Psoas muscle (tissue), 8 donors: ENCODE data around the gene TMTC4. TPM values are rescaled to one million over a fixed set of nuclear protein-coding genes. Genes with fewer than 3 reads are reported as not detected.

Source experiments
- ATAC-seq, 4 donors: fragments of 200-7000 bp; cut with Tn5 transposase; one replicate each; pipeline ENCODE4 v1.9.1; 2020; ENCODE audit warnings: moderate library complexity in 3 of 4, mild to moderate bottlenecking in 2 of 4
- DNase-seq, 2 donors: peaks; one replicate each; pipeline ENCODE4 v3.0.0-alpha.2; 2020
- H3K27ac ChIP-seq: fragments of 200-600 bp; one replicate; pipeline ENCODE4 v1.8.0; 2022
- H3K27me3 ChIP-seq, 3 donors: fragments of 200-600 bp in 1 of 3; one replicate each; pipeline versions ENCODE4 v1.6.1 to v1.8.0; 2013 to 2022; ENCODE audit warnings: low read length in 2 of 3, mild to moderate bottlenecking in 2 of 3, moderate library complexity in 1 of 3; ENCODE audit not compliant: insufficient read depth in 3 of 3
- H3K36me3 ChIP-seq, 2 donors: fragments of 200-600 bp in 1 of 2; one replicate each; pipeline versions ENCODE4 v1.6.1 to v1.8.0; 2013 to 2022; ENCODE audit warnings: low read depth in 1 of 2, mild to moderate bottlenecking in 1 of 2, moderate library complexity in 1 of 2; ENCODE audit not compliant: insufficient read depth in 1 of 2
- H3K4me1 ChIP-seq: fragments of 200-600 bp; one replicate; pipeline ENCODE4 v1.8.0; 2022
- H3K4me3 ChIP-seq: fragments of 200-600 bp; one replicate; pipeline ENCODE4 v1.8.0; 2022; ENCODE audit warnings: mild to moderate bottlenecking
- H3K9me3 ChIP-seq: fragments of 200-600 bp; one replicate; pipeline ENCODE4 v1.8.0; 2022
- WGBS, 3 donors: extraction: QIAGEN DNeasy Blood & Tissue Kit; methylation state at CpG; one replicate each; pipeline versions ENCODE4 v1.1.6 to v1.1.7; 2013; 5-methylcytosine and 5-hydroxymethylcytosine counted together
- intact Hi-C, 2 donors: fragments of 100-400 bp; cut with DNase I; formaldehyde crosslinking; loops; one replicate each; pipeline versions ENCODE4 v1.11.0 to v1.14.2; 2022
- polyA plus RNA-seq, 3 donors: library from polyadenylated mRNA; stranded (reverse); fragments of 200-250 nt; gene quantifications; one replicate each; pipeline ENCODE4 v1.2.3, GENCODE V29; 2013
- total RNA-seq, 4 donors: library from RNA; stranded (reverse); fragmentation: NEBNext Ultra II Directional in 2 of 4; extraction: Animal tissue kit (Norgen Biotek cat#: 25700) in 2 of 4; gene quantifications; one replicate each; pipeline versions ENCODE4 v1.2.1 to v1.2.4, GENCODE V29; 2021 to 2023
- TF ChIP-seq, protein P1 (sequence below): fragments of 200-600 bp; IDR thresholded peaks from one replicate; pipeline ENCODE4 v1.8.0; 2022; ENCODE audit warnings: antibody characterized with exemption
- donor health status: healthy with polysubstance abuse.
- donor health status: DM: no; HTN: no; CAD: no; lungs with moderate emphysema.
- donor health status: Bipolar disorder and iron deficiency.
- donor health status: healthy.
- donor health status: DM: yes; HTN: yes; CAD: no.
- donor health status: DM: no; HTN: no; CAD: no.
- donor health status: DM: no; HTN: no; CAD: no.
- donor health status: DM: yes; HTN: yes; CAD: no.

TMTC4 gene
- total and polyA plus RNA-seq, 7 donors = 3.6 to 10.1 (median 6.9) TPM

DNA sequence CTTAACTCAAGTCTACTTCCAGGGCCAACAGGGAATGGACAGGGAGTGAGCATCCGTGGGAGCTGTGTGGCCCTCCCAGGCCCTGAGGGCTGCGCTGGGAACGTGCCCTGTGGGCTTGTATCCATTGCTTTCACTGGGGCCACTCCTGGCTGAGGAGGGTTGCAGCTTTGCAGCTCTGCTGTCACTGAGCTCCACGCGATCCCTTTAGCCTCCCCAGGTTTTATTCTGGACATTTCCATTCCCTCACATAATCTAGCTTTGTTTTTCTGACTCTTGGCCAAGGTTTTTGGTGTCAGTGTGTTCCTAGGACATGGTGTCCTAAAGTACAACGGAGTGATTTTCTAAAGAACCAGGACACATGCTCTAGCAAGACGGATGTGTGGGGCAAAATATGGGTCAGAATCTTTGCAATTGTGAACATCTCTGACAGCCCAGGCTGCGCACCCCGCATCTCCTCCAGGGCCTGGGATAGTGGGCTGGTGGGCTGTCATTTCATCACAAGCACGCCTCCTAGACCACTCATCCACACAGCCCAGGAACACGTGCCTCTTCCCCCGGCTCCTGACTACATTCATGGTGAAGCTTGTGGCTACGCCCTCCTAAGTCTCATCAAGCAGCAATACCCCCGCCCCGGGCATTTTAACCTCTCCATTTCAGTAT is 114.0 kb downstream of the TMTC4 start:
- intact Hi-C loops = no loop called here
- Histone ChIP-seq H3K36me3 (no peaks in the 10 kb centered on the region), H3K27ac (no peak overlapping the region), H3K4me3 (no peak overlapping the region), H3K27me3 (no peaks in the 10 kb centered on the region), H3K9me3 (no peaks in the 10 kb centered on the region), H3K4me1 (no peaks in the 10 kb centered on the region)
- ATAC-seq (peak in 2 of 4 donors; percentile 45 to 85), DNase-seq (peak in 1 of 2 donors; percentile 65)
- 60 to 76% (median 63%) methylated on average over 15 of the region's 15 CpGs for WGBS, 3 donors
- TF ChIP-seq, protein P1, sequence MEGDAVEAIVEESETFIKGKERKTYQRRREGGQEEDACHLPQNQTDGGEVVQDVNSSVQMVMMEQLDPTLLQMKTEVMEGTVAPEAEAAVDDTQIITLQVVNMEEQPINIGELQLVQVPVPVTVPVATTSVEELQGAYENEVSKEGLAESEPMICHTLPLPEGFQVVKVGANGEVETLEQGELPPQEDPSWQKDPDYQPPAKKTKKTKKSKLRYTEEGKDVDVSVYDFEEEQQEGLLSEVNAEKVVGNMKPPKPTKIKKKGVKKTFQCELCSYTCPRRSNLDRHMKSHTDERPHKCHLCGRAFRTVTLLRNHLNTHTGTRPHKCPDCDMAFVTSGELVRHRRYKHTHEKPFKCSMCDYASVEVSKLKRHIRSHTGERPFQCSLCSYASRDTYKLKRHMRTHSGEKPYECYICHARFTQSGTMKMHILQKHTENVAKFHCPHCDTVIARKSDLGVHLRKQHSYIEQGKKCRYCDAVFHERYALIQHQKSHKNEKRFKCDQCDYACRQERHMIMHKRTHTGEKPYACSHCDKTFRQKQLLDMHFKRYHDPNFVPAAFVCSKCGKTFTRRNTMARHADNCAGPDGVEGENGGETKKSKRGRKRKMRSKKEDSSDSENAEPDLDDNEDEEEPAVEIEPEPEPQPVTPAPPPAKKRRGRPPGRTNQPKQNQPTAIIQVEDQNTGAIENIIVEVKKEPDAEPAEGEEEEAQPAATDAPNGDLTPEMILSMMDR = no peak

DNA sequence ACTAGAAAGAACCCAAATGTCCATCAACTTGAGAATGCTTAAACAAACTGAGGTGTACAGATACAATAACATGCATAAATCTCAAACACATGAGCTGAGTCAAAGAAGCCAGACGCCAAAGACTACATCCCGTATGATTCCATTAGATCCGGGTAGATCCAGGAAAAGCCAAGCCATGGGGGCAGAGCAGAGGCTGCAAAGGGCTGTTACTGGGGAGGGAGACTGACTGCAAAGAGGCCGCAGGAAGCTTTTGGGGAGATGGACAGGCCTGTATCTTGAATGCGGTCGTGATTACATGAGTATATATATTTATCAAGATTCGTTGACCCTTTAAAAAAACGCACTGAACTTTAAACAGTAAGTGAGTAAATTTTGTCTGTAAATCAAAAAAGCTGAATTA is 114.7 kb downstream of the TMTC4 start:
- whole genome bisulfite sequencing, 3 donors = 81 to 86% (median 85%) methylated on average over 8 of the region's 8 CpGs
- ATAC-seq (no peak), DNase-seq (no peak)
- intact Hi-C loops = no loop called here
- H3K36me3 ChIP-seq = no peaks in the 10 kb centered on the region
- no peak overlapping the region for H3K4me3 ChIP-seq
- TF ChIP-seq, protein P1 = no peak
- no peaks in the 10 kb centered on the region for H3K27me3 ChIP-seq
- no peak overlapping the region for H3K27ac ChIP-seq
- no peaks in the 10 kb centered on the region for H3K4me1 ChIP-seq
- no peaks in the 10 kb centered on the region for H3K9me3 ChIP-seq

Other genes with a start within 250 kb of the TMTC4 start
- gene GGACT, start 86.0 kb downstream of the TMTC4 start, total RNA-seq = 1 to 10 TPM; 1.6 to 4.4 (median 2.6) TPM
- gene GGACT, start 86.0 kb downstream of the TMTC4 start, polyA plus RNA-seq = under 1 TPM; 0.44 to 0.79 (median 0.70) TPM